Kidney (tissue), 14 donors: ENCODE data around the gene FOXF2. TPM values are rescaled to one million over a fixed set of nuclear protein-coding genes. Genes with fewer than 3 reads are reported as not detected.
"Not testable (repeated sequence)": the region's sequence is repeated elsewhere in the genome, so short reads cannot be mapped to it uniquely, and the experiment has no call there.

ENCODE experiments used
- DNase-seq, 5 donors: peaks; one replicate each; pipeline ENCODE4 v3.0.0-alpha.2; 2013 to 2020
- FAIRE-seq: peaks from 2 replicates; lab custom pipeline; 2012; peaks lifted over from hg19 to GRCh38; lab: Jason Lieb, UNC
- H3K27ac ChIP-seq, 2 donors: one replicate each; pipeline ENCODE4 v1.7.0; 2013; ENCODE audit warnings: low read depth in 2 of 2, low read length in 2 of 2, inconsistent platforms in 1 of 2
- H3K27me3 ChIP-seq: one replicate; pipeline ENCODE4 v1.7.1; 2013; ENCODE audit warnings: low read length, inconsistent platforms; ENCODE audit not compliant: control insufficient read depth, insufficient read depth
- H3K36me3 ChIP-seq, 3 donors: one replicate each; pipeline versions ENCODE4 v1.7.0 to v1.7.1; 2013; ENCODE audit warnings: low read length in 3 of 3, control low read depth in 1 of 3, inconsistent platforms in 1 of 3; ENCODE audit not compliant: insufficient read depth in 3 of 3, control insufficient read depth in 2 of 3
- H3K4me1 ChIP-seq, 3 donors: one replicate each; pipeline versions ENCODE4 v1.7.0 to v1.7.1; 2013; ENCODE audit warnings: low read length in 3 of 3, inconsistent platforms in 1 of 3, low read depth in 1 of 3; ENCODE audit not compliant: control insufficient read depth in 2 of 3, insufficient read depth in 2 of 3
- H3K4me3 ChIP-seq, 3 donors: one replicate each; pipeline versions ENCODE4 v1.7.0 to v1.8.1; 2013; ENCODE audit warnings: low read length in 3 of 3, control low read depth in 1 of 3, inconsistent platforms in 1 of 3
- H3K9ac ChIP-seq, 3 donors: one replicate each; pipeline versions ENCODE4 v1.7.0 to v1.7.1; 2013; ENCODE audit warnings: low read length in 3 of 3, control low read depth in 1 of 3, inconsistent platforms in 1 of 3
- H3K9me3 ChIP-seq, 3 donors: one replicate each; pipeline versions ENCODE4 v1.7.0 to v1.7.1; 2013; ENCODE audit warnings: low read length in 3 of 3, control low read depth in 1 of 3, inconsistent platforms in 1 of 3; ENCODE audit not compliant: control insufficient read depth in 2 of 3, insufficient read depth in 1 of 3
- intact Hi-C: fragments of 100-400 bp; cut with DNase I; formaldehyde crosslinking; loops from one replicate; pipeline ENCODE4 v1.11.1; 2022
- polyA plus RNA-seq: library from polyadenylated mRNA; stranded (reverse); fragments of 350-450 nt; fragmentation: Illumina TruSeq; extraction: RNeasy Lipid Tissue Mini Kit (QIAGEN cat#74804); gene quantifications from one replicate; pipeline ENCODE4 v1.2.3, GENCODE V29; 2014; ENCODE audit warnings: low read depth, low replicate concordance; ENCODE audit not compliant: insufficient read depth
- total RNA-seq: library from RNA; stranded (reverse); fragmentation: NEBNext Ultra II Directional; extraction: Animal tissue kit (Norgen Biotek cat#: 25700); gene quantifications from one replicate; pipeline ENCODE4 v1.2.1, GENCODE V29; 2021
- TF ChIP-seq, protein P1 (sequence below): IDR thresholded peaks from 3 replicates; pipeline ENCODE4 v1.5.1; 2012; ENCODE audit warnings: mild to moderate bottlenecking, moderate library complexity, borderline replicate concordance; ENCODE audit not compliant: insufficient read depth; ENCODE audit errors: extremely low read depth
- donor health status: control.
- donor health status: control.
- donor health status: control.
- donor health status: control.
- donor health status: control.
- donor health status: DM: yes; HTN: yes; CAD: no.
- donor health status: Normal renal cell carcinoma (clear cell type).

FOXF2 gene
- total and polyA plus RNA-seq, 2 donors from 2014 or later, result 0.44 TPM; not detected in 1

DNA sequence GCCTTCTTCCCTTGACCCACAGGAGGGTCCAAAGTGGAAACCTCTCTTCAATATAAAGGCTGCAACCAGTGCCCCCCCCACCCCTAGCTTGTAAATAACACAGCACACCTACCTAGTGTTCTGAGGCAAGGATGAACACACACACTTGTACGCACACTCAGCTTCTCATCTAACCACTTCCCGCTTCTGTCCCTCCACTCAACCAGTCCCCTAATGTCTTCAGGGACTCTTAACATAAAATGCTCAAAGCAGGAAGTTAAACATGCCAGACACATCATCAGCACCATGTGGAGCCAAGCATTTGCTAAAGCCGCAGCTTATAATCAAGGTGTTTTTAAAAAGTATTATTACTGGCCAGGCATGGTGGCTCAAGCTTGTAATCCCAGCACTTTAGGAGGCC is 42.2 kb upstream of the FOXF2 start:
- FAIRE-seq, result no peak
- intact Hi-C loops, result no loop called here
- DNase-seq, result no peak
- TF ChIP-seq, protein P1, sequence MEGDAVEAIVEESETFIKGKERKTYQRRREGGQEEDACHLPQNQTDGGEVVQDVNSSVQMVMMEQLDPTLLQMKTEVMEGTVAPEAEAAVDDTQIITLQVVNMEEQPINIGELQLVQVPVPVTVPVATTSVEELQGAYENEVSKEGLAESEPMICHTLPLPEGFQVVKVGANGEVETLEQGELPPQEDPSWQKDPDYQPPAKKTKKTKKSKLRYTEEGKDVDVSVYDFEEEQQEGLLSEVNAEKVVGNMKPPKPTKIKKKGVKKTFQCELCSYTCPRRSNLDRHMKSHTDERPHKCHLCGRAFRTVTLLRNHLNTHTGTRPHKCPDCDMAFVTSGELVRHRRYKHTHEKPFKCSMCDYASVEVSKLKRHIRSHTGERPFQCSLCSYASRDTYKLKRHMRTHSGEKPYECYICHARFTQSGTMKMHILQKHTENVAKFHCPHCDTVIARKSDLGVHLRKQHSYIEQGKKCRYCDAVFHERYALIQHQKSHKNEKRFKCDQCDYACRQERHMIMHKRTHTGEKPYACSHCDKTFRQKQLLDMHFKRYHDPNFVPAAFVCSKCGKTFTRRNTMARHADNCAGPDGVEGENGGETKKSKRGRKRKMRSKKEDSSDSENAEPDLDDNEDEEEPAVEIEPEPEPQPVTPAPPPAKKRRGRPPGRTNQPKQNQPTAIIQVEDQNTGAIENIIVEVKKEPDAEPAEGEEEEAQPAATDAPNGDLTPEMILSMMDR, result no peak
- H3K4me1 ChIP-seq, result no peaks in the 10 kb centered on the region
- no peak overlapping the region for H3K27ac ChIP-seq
- no peak overlapping the region for H3K9ac ChIP-seq
- H3K9me3 ChIP-seq, result peaks cover 0 to 23% (median 10%) of the 10 kb centered on the region in 3 donors
- no peaks in the 10 kb centered on the region for H3K36me3 ChIP-seq
- H3K27me3 ChIP-seq, result no peaks in the 10 kb centered on the region
- H3K4me3 ChIP-seq, result no peak overlapping the region

DNA sequence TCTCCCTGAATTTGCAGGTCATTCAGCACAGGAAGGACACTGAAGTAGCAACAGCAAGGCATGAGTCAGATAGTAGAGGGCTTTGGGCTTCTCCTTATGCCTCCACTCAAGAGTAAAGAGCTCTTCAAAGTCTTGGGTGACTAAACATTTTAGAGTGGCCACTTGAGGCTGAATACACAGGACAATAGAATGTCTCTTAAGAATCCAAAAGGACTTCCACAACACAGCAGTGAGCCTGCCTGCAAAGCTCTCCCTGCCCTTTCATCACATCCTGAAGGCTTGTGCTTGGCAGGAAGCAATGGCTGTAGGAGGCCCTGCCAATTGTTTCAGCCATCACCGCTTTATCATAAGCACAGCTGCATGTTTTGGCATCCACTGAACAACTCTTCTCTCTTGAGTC is 40.7 kb upstream of the FOXF2 start:
- DNase-seq, result no peak
- no peak overlapping the region for H3K4me3 ChIP-seq
- intact Hi-C loops, result no loop called here
- no peak overlapping the region for H3K9ac ChIP-seq
- no peaks in the 10 kb centered on the region for H3K4me1 ChIP-seq
- FAIRE-seq, result no peak
- TF ChIP-seq, protein P1, result no peak
- no peaks in the 10 kb centered on the region for H3K36me3 ChIP-seq
- H3K27me3 ChIP-seq, result no peaks in the 10 kb centered on the region
- H3K9me3 ChIP-seq, result peaks cover 0 to 23% (median 10%) of the 10 kb centered on the region in 3 donors
- H3K27ac ChIP-seq, result no peak overlapping the region

DNA sequence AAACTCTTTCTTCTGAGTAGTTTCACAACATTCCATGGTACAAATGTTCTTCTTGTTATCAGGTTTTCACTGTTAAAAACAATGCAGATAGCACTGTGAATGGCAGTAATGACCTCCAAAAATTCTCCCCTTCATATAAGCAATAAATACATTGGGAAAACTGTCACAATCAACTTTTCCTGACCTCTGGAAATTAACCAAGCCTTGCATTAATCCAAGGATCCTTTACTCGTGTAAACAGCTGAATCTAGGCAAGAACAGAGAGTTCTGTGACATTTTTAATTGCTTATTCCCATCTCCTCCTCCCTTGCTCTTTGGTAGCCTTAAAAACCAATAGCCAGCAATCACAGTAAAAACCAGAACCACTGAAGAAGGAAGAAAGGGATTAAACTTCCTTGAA is 39.7 kb upstream of the FOXF2 start:
- Histone ChIP-seq H3K9ac (no peak overlapping the region), H3K4me1 (no peaks in the 10 kb centered on the region), H3K36me3 (no peaks in the 10 kb centered on the region), H3K27me3 (no peaks in the 10 kb centered on the region), H3K9me3 (peaks cover 0 to 17% (median 6%) of the 10 kb centered on the region in 3 donors), H3K27ac (no peak overlapping the region), H3K4me3 (no peak overlapping the region)
- intact Hi-C loops, result no loop called here
- DNase-seq (no peak), FAIRE-seq (no peak)
- TF ChIP-seq, protein P1, result no peak

DNA sequence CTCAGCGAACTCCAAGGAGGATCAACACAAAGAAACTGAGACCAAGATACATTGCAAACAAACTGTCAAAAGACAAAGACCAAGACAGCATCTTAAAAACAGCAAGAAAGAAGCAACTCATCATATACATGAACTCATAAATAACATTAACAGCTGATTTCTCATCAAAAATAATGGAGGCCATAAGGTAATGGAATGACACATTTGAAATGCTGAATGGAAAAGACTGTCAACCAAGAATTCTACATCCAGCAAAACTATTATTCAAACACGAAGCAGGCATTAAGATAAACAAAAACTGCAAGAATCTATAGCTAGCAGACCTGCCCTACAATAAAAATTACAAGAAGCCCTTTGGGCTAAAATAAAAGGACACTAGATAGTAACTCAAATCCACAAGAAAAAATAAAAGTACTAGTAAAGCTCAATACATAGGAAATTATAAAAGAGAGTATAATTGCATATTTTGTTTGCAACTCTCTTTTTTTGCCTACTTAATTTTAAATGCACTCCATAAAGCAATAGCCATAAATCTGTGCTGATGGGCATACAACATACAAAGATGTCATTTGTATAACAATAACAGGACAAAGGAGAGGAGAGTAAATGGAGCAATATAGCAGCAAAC is 37.9 kb upstream of the FOXF2 start:
- no peaks in the 10 kb centered on the region for H3K36me3 ChIP-seq
- H3K9ac ChIP-seq, result no peak overlapping the region
- intact Hi-C loops, result no loop called here
- FAIRE-seq (no peak), DNase-seq (no peak)
- no peak overlapping the region for H3K4me3 ChIP-seq
- no peaks in the 10 kb centered on the region for H3K4me1 ChIP-seq
- no peaks in the 10 kb centered on the region for H3K27me3 ChIP-seq
- TF ChIP-seq, protein P1, result no peak
- peaks cover 0 to 14% (median 6%) of the 10 kb centered on the region in 3 donors for H3K9me3 ChIP-seq
- H3K27ac ChIP-seq, result no peak overlapping the region

DNA sequence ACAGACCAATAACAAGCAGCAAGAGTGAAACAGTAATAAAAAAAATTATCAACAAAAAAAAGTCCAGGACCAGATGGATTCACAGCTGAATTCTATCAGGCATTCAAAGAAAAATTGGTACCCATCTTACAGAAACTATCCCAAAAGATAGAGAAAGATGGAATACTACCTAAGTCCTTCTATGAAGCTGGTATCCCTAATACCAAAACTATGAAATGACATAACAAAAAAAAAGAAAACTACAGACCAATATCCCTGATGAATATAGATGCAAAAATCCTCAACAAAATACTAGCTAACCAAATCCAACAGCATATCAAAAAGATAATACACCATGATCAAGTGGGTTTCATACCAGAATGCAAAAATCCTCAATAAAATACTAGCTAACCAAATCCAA is 34.3 kb upstream of the FOXF2 start:
- H3K27ac ChIP-seq, H3K27me3 ChIP-seq, intact Hi-C loops, H3K36me3 ChIP-seq, H3K9ac ChIP-seq, FAIRE-seq, DNase-seq, H3K4me3 ChIP-seq, H3K4me1 ChIP-seq: not testable (repeated sequence)
- peaks cover 0 to 12% (median 6%) of the 10 kb centered on the region in 3 donors for H3K9me3 ChIP-seq

DNA sequence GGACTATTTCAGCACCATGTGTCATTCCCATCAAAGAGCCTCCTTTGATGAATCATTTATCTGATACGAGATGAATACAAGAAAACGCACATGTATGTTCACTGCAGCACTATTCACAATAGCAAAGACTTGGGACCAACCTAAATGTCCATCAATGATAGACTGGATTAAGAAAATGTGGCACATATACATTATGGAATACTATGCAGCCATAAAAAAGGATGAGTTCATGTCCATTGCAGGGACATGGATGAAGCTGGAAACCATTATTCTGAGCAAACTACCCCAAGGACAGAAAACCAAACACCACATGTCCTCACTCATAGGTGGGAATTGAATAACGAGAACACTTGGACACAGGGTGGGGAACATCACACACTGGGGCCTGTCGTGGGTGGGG is 27.7 kb upstream of the FOXF2 start:
- intact Hi-C loops, H3K4me3 ChIP-seq, H3K27ac ChIP-seq, DNase-seq, H3K36me3 ChIP-seq, H3K9me3 ChIP-seq, FAIRE-seq, H3K4me1 ChIP-seq, H3K27me3 ChIP-seq, H3K9ac ChIP-seq: not testable (repeated sequence)
